H1 (cell line): Measurements from ENCODE around the gene FAM76A. TPM values are rescaled to one million over a fixed set of nuclear protein-coding genes. Genes with fewer than 3 reads are reported as not detected.

Experiments
- BACH1 ChIP-seq: IDR thresholded peaks from 2 replicates; pipeline ENCODE4 v1.6.1; 2012; ENCODE audit warnings: low read length, improper control_type of control experiment
- KDM1A ChIP-seq: fragments of 200-600, 300-600 bp; sonication (generic); IDR thresholded peaks from 2 replicates; pipeline ENCODE4 v1.7.1; 2016; ENCODE audit warnings: mild to moderate bottlenecking, low read length, borderline replicate concordance
- RBBP5 ChIP-seq: IDR thresholded peaks from 2 replicates; pipeline ENCODE4 v1.7.1; 2012; ENCODE audit warnings: low read depth, mild to moderate bottlenecking, inconsistent platforms, low read length, moderate library complexity, borderline replicate concordance
- RXRA ChIP-seq: IDR thresholded peaks from 2 replicates; pipeline ENCODE4 v1.6.1; 2011; ENCODE audit warnings: low read depth, mild to moderate bottlenecking, low read length, moderate library complexity; ENCODE audit not compliant: insufficient read depth
- YY1 ChIP-seq: IDR thresholded peaks from 2 replicates; pipeline ENCODE4 v1.6.1; 2011; ENCODE audit warnings: low read depth, mild to moderate bottlenecking, low read length
- ZNF274 ChIP-seq: IDR thresholded peaks from 2 replicates; pipeline ENCODE4 v1.7.0; 2012; ENCODE audit warnings: low read length, borderline replicate concordance; ENCODE audit errors: extremely low read depth
- polyA plus RNA-seq, 7 experiments: library from polyadenylated mRNA; depleted of rRNA in 3 of 7; stranded (reverse) in 5 of 7; unstranded in 2 of 7; fragments of >200 nt in 5 of 7; fragments of 200-250 nt in 2 of 7; gene quantifications; 1 replicate in 5 of 7; 2 replicates in 1 of 7; 4 replicates in 1 of 7; pipeline versions ENCODE4 v1.2.1 to v1.2.3, GENCODE V29; 2011 to 2013; ENCODE audit warnings: missing spikeins in 2 of 7, mixed read lengths in 2 of 7
- total RNA-seq: library from RNA; stranded (reverse); fragmentation: NEBNext Ultra II Directional; extraction: Animal tissue kit (Norgen Biotek cat#: 25700); gene quantifications from 2 replicates; pipeline ENCODE4 v1.2.1, GENCODE V29; 2021

Gene FAM76A
- total and polyA plus RNA-seq, 2 of the 8 experiments (the other 6 are each of a cell fraction or from before 2014, with no cell fraction given): 3.4 to 16.2 TPM

- no peak for TF ChIP-seq KDM1A
- TF ChIP-seq YY1: no peak
- TF ChIP-seq RXRA: no peak
- TF ChIP-seq ZNF274: no peak
- no peak for TF ChIP-seq RBBP5
- TF ChIP-seq BACH1: no peak
- TF ChIP-seq, all 59 proteins: peak for 0
Measured at GRCh38 chr1:27804791-27805190, 79.0 kb downstream of the FAM76A start (continued).
